NCI-H2196 treated with DMSO at 0.1 percent for 48 hours (cell line): ENCODE data around the gene TCP11X2.
"Not testable (repeated sequence)": the region's sequence is repeated elsewhere in the genome, so short reads cannot be mapped to it uniquely, and the experiment has no call there.

Source experiments
- DNase-seq: peaks from one replicate; lab custom pipeline; 2025; ENCODE audit not compliant: unreplicated experiment; lab: John Stamatoyannopoulos, UW

TCP11X2 gene

GRCh38 chrX:102471762-102472220 is at the start of gene TCP11X2:
TSS of gene TCP11X2 (minus strand) at chrX:102471812.
- DNase-seq = not testable (repeated sequence)

- DNase-seq = no peak
Observed at GRCh38 chrX:102517326-102517725, 45.7 kb upstream of the TCP11X2 start.

DNA sequence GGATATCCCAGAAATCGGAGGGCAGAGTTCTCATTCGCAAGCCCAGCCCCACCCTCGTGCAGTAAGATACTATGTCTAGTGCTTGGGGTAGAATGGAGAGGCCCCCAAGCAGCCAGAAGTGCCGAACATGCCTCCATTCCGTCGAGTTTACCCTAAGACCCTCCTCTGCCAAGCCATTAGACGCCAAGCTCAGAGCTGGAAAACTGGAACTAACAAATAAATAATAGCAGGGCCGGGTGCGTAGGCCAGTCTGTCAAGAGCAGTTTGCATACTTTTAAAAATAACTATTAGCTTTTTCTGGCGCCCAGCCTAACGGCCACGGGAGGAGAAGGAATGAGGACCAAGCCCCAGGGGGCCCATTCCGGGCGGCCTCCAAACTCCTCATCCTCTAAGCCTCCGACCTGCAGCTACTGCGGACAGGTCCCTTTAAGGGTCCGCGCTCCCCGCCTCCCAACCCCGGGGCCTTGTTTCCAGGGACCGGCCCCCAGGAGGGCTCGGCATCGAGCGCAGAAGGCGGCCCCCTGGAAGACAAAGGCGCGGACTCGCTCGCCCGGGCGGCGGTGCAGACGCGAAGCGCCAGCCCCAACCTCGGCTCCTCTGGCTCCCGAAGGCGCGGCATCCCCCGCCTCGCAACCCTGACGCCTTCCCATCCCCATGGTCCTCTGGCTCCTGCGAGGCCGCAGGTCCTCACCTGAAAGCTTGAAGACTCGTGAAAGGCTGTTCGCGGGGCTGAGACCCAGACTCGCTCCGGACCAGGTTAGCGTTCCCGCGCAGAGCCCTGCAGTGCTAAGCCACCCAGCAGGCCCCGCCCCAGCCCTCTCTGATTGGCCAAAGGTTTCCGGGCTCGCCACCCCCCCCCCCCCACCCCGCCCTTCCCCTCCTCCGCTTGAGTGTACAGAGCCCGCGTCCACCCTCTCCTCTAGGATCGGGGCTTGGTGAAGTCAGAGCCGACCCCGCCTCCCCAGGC is 44.6 kb upstream of the TCP11X2 start, which contains the start of gene TMSB15A:
TSS of gene TMSB15A (minus strand) at position 765 of the 967 bp plus-strand sequence.
- peak; percentile 35 for DNase-seq

GRCh38 chrX:102514536-102514935 is 42.9 kb upstream of the TCP11X2 start:
- no peak for DNase-seq

DNA sequence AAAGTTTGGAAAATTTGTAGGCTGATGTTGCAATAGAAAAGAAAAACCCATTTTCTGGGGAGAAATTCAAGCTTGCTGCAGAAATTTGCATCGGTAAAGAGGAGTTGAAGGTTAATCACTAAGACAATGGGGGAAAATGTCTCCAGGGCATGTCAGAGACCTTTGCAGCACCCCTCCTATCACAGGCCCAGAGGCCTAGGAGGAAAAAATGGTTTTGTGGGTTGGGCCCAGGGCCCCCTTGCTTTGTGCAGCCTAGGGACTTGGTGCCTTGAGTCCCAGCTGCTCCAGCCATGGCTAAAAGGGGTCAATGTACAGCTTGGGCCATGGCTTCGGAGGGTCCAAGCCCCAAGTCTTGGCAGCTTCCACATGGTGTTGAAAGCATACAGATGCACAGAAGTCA is 27.1 kb upstream of the TCP11X2 start:
- no peak for DNase-seq

- DNase-seq = no peak
Observed at GRCh38 chrX:102491766-102492165, 20.2 kb upstream of the TCP11X2 start.

DNA sequence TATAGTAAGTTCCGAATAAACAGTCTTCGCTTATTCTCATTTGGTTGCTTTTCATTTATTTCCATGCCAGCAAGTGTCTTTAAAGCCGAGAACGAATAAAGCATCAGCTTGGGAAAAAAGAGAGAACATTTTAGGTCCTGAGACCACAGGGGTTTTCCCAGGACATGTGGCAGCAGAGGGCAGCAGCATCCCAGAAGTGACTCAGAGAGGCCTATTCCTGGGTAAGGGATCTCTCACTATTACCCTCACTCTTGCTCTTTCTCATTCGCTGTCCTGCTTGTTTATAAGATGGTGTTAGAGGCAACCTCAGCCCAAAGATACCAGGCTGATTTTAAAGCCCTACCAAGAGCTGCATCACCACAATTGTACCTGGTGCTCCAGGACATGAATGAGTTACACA is 7.2 kb upstream of the TCP11X2 start:
- not testable (repeated sequence) for DNase-seq

DNA sequence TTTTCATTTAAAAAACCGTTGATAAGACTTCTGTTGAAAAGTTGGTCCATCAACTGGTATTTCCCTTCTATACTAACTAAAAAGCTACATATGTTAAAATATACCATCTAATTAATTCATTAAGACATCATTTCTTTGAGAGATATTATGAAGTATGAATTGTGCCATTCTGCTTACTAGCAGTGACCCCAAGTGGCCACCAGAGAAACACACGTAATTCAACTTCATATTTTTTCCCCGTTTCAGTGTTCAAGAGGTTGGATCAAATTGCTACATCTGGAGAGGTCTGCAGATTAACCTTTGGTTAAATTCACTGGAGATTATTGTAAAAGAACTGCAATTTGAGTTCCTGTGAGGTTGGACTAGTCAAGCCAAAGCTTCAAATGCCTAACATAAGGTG is 1.4 kb downstream of the TCP11X2 start:
- DNase-seq = not testable (repeated sequence)

DNA sequence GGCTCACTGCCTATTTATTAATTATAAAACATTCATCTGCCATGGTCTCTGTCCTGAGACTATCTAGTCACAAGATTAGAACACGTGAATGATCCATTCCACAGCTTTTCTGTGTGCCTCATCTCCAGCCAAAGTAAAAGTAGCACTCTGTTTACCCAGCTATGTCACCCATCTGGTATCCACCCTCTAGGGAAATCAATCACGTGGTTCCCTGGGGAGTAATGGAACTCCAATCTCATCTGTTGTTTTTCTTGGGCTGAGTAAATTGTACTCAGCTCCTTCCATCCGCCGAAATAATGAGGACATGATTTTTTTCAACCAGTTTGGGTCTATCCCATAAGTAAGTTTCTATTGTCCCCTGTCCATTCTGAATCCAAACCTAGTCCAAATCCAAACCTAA is 13.0 kb downstream of the TCP11X2 start:
- DNase-seq = not testable (repeated sequence)

DNA sequence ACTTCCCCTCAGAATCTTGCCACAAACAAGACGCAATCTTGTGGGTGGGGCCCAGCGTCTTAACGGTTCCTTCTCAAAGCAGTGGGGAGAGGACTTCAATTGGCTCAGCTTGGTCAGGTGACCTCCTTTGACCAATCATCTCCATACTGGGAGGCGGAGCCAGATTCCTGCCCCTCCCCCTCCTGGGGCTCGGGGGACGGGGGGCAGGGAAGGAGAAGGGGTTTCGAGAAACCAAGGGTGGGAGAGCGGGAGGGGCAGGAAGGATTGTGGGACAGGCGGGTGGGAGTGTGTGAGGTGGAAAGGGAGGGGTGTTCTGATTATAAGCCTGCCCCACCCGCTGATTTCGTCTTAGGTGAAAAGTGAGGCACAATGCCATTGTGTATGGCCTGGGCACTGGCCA is 31.7 kb downstream of the TCP11X2 start, which contains the start of gene NXF2B:
TSS of gene NXF2B (minus strand) at position 101 of the 400 bp plus-strand sequence. CDS start 59,972 bp downstream, outside the sequence.
- DNase-seq = not testable (repeated sequence)

- DNase-seq = not testable (repeated sequence)
Observed at GRCh38 chrX:102414493-102414892, 57.1 kb downstream of the TCP11X2 start.
